Mesothelial cell of epicardium (in vitro differentiated cells): ENCODE measurements around the gene TBC1D14. TPM values are rescaled to one million over a fixed set of nuclear protein-coding genes. Genes with fewer than 3 reads are reported as not detected.

ENCODE experiments used
- DNase-seq, 2 experiments: peaks; one replicate each; pipeline ENCODE4 v3.0.0; 2021; ENCODE audit warnings: low spot score in 2 of 2; ENCODE audit not compliant: unreplicated experiment in 2 of 2
- H3K27ac Mint-ChIP-seq: 2 replicates; pipeline ENCODE4 v1.8.0; 2021; ENCODE audit warnings: mixed read lengths
- H3K27me3 Mint-ChIP-seq: 2 replicates; pipeline ENCODE4 v1.8.0; 2021; ENCODE audit warnings: low read depth, mixed read lengths
- H3K36me3 Mint-ChIP-seq: 2 replicates; pipeline ENCODE4 v1.8.0; 2021; ENCODE audit warnings: mixed read lengths
- H3K4me1 Mint-ChIP-seq: 2 replicates; pipeline ENCODE4 v1.8.0; 2021; ENCODE audit warnings: mixed read lengths
- H3K4me3 Mint-ChIP-seq: 2 replicates; pipeline ENCODE4 v1.8.0; 2021; ENCODE audit warnings: mild to moderate bottlenecking, moderate library complexity, mixed read lengths
- H3K9me3 Mint-ChIP-seq: 2 replicates; pipeline ENCODE4 v1.8.0; 2021; ENCODE audit warnings: mixed read lengths
- total RNA-seq: library from RNA; stranded (reverse); gene quantifications from 3 replicates; pipeline ENCODE4 v1.2.1, GENCODE V29; 2021
- TF ChIP-seq, protein P1 (sequence below): fragments of 200-600 bp; sonication (generic); IDR thresholded peaks from one replicate; pipeline ENCODE4 v1.5.0; 2021; ENCODE audit warnings: antibody characterized with exemption; ENCODE audit not compliant: unreplicated experiment

TBC1D14 gene
- total RNA-seq, 1 donor from 2014 or later, result 54.5 TPM

DNA sequence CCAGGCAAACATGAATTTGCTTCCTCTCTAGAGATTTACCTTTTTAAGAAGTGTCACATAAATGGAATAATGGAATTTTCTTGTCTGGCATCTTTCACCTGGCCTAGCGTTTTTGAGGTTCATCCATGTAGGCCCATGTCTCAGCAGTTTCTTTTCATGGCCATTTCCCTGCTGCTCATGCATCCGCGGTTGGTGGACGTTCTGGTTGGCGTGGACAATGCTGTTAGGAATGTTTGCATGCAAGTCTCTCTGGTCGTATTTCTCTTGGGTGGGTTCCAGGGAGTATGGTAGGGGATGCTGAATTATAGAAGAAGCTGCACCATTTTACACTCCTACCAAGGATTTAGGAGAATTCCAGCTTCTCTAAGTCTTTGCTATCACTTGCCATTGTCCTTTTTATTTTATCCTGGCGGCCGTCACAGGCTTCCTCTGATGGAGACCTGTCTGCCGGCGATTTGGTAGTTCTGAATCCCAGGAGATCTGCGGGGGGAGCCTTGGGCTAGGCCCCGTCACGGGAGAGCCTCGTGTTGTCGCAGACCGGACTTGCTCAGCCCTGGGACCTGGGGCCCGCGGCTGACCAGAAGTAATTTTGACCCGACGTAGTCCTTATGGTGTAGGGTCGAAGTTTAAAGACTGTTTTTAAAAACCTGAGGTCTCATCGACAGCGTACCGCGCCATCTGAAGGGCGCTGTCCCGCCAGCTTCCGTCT is 76.6 kb downstream of the TBC1D14 start:
- H3K27ac Mint-ChIP-seq, result peak overlapping the region; percentile 99
- no peak for DNase-seq
- no peaks in the 10 kb centered on the region for H3K27me3 Mint-ChIP-seq
- H3K9me3 Mint-ChIP-seq, result no peaks in the 10 kb centered on the region
- peak overlapping the region; percentile 90 for H3K4me3 Mint-ChIP-seq
- H3K4me1 Mint-ChIP-seq, result peaks cover 50% of the 10 kb centered on the region
- TF ChIP-seq, protein P1, sequence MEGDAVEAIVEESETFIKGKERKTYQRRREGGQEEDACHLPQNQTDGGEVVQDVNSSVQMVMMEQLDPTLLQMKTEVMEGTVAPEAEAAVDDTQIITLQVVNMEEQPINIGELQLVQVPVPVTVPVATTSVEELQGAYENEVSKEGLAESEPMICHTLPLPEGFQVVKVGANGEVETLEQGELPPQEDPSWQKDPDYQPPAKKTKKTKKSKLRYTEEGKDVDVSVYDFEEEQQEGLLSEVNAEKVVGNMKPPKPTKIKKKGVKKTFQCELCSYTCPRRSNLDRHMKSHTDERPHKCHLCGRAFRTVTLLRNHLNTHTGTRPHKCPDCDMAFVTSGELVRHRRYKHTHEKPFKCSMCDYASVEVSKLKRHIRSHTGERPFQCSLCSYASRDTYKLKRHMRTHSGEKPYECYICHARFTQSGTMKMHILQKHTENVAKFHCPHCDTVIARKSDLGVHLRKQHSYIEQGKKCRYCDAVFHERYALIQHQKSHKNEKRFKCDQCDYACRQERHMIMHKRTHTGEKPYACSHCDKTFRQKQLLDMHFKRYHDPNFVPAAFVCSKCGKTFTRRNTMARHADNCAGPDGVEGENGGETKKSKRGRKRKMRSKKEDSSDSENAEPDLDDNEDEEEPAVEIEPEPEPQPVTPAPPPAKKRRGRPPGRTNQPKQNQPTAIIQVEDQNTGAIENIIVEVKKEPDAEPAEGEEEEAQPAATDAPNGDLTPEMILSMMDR, result no peak
- H3K36me3 Mint-ChIP-seq, result no peaks in the 10 kb centered on the region

DNA sequence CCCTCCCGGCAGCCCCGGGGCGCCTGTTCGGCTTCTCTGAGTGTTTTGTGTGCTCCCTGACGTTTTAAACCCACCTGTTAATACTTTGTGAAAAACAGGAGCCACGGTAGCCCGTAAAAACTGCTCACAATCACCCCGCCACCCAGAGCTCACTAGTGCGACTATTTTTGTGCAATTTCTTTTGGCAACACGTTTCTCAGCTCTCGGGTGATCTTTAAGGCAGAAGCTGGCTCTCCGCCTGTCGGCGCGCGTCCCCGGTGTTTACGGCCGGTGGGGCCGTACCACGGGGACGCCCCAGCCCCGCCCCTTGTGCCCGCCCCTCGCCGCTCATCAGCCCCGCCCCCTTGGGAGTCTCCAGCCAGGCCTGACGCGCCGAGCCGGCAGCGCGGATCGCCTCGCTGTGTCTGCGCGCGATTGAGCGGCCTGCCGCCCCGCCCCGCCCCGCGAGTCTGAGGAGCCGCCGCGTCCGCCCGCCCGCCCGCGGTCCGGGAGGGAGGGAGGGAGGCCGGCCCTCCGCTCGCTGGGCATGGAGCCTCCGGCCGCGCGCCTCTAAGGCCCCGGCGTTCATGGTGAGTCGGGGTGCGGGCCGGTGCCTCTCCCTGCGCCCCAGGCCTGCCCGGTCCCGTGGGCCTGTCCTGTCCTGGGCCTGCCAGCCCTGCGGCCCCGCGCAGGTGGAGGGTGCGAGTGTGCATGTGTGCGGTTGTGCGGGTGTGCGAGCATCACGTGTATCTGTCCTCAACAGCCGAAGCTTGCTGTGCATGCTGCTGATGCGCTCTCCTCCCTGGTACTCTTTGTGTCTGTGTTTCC is 77.4 kb downstream of the TBC1D14 start:
- H3K4me3 Mint-ChIP-seq, result peak overlapping the region; percentile 98
- no peaks in the 10 kb centered on the region for H3K9me3 Mint-ChIP-seq
- H3K27me3 Mint-ChIP-seq, result no peaks in the 10 kb centered on the region
- DNase-seq, result peak; percentile 95 to 96
- peak overlapping the region; percentile 99 for H3K27ac Mint-ChIP-seq
- peaks cover 56% of the 10 kb centered on the region for H3K4me1 Mint-ChIP-seq
- no peaks in the 10 kb centered on the region for H3K36me3 Mint-ChIP-seq
- TF ChIP-seq, protein P1, result no peak

DNA sequence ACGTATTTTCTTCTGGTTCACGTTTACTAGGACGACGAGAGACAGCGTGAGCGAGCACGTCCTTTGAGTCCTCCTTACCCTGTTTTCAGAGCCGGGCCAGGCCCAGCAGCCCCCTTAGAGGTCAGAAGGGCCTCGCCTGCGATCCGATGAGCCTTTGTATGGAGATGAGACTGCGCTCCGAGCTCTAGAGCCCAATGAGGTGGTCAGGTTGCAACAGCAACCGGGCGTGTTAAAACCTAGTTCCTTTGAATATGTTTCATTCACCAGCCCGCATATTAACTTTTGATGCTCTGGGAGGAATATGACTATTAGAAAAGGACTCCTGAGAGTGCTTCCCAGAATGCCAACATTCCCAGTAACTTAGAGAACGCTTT is 77.9 kb downstream of the TBC1D14 start:
- no peaks in the 10 kb centered on the region for H3K27me3 Mint-ChIP-seq
- H3K4me1 Mint-ChIP-seq, result peaks cover 57% of the 10 kb centered on the region
- TF ChIP-seq, protein P1, result no peak
- no peaks in the 10 kb centered on the region for H3K9me3 Mint-ChIP-seq
- peak overlapping the region; percentile 98 for H3K4me3 Mint-ChIP-seq
- peak overlapping the region; percentile 99 for H3K27ac Mint-ChIP-seq
- H3K36me3 Mint-ChIP-seq, result no peaks in the 10 kb centered on the region
- DNase-seq, result no peak

DNA sequence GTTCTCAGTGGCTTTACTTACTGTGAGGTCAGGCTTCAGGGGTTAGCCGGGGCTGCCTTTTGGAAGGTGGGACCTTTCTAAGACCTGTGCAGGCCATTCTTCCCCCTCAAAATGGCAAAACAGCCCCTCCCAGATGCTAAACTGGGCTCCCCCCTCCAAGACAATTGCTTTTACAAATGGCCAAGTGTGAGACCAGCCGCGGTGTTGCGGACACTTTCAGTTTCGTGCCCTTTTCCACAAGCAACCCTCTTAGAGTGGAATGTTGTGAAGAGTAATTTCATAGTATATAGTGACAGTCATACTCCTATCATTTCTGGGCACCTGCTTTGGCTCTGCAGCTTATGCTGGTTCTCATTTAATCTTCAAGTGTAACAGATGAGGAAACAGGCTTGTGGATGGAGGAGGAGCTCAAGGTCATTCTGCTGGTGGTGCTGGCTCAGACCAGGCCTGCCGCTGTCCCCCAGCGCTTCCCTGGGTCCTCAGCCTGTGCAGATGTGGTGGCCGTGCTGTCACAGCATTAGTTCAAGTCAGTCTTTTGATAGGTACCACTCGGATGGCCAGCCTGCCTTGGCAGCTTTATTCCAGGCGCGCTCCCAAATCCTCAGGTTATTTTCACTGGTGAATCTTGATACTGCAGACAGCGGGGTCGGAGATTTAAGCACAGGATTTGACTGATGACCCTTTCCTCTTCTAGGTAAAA is 78.5 kb downstream of the TBC1D14 start:
- peak overlapping the region; percentile 98 for H3K4me3 Mint-ChIP-seq
- TF ChIP-seq, protein P1, result no peak
- no peak for DNase-seq
- H3K4me1 Mint-ChIP-seq, result peaks cover 61% of the 10 kb centered on the region
- H3K9me3 Mint-ChIP-seq, result no peaks in the 10 kb centered on the region
- no peaks in the 10 kb centered on the region for H3K27me3 Mint-ChIP-seq
- H3K36me3 Mint-ChIP-seq, result no peaks in the 10 kb centered on the region
- H3K27ac Mint-ChIP-seq, result peak overlapping the region; percentile 99

DNA sequence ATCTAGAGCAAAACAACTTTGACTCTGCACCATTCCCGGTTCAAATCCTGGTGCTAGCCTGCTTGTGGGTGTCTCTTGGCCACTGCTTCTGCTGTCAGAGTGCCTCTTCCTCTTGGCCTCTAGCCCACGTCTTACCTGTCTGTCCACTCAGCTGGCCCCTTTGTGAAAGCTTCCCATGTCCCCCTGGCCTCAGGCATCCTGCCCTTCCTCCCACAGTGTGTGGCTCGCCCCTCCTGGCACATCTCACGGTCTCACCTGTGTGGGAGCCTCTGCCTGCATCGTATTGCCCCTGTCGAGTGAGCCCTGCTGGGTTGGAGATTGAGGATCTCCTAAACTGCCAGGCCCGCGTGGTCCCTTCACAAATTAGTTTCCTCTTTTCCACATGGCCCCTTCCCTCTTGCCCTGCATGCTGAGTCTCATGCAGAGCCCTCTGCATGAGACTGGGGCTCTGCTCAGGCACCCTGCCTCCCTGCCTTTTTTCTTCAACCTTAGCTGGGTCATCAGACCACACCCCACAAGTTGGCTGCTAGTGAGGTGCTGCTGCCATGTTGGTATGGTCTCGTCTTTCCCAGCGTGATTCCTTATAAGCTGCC is 79.8 kb downstream of the TBC1D14 start:
- no peak for DNase-seq
- Mint-ChIP-seq H3K4me3 (peak overlapping the region; percentile 98), H3K9me3 (no peaks in the 10 kb centered on the region), H3K4me1 (peaks cover 65% of the 10 kb centered on the region), H3K27ac (peak overlapping the region; percentile 14), H3K27me3 (no peaks in the 10 kb centered on the region), H3K36me3 (peaks cover 2% of the 10 kb centered on the region)
- TF ChIP-seq, protein P1, result no peak
